Prostate gland (tissue), 2 donors: Measurements from ENCODE around the gene RNH1. TPM values are rescaled to one million over a fixed set of nuclear protein-coding genes. Genes with fewer than 3 reads are reported as not detected.

Experiments
- DNase-seq: peaks from one replicate; pipeline ENCODE4 v3.0.0-alpha.2; 2019; ENCODE audit warnings: low spot score
- H3K27ac ChIP-seq, 2 donors: fragments of 200-600 bp; sonication (generic); 2 replicates each; pipeline ENCODE4 v1.5.1; 2017 to 2019
- H3K27me3 ChIP-seq: fragments of 200-600 bp; sonication (generic); replicated peaks from 2 replicates; pipeline ENCODE4 v1.5.1; 2019; ENCODE audit not compliant: insufficient read depth
- H3K36me3 ChIP-seq, 2 donors: fragments of 200-600 bp; sonication (generic); 1 replicate in 1 of 2; 2 replicates in 1 of 2; pipeline versions ENCODE4 v1.5.1 to v1.8.1; 2017 to 2019
- H3K4me1 ChIP-seq: fragments of 200-600 bp; sonication (generic); replicated peaks from 2 replicates; pipeline ENCODE4 v1.5.1; 2019
- H3K4me3 ChIP-seq, 2 donors: fragments of 200-600 bp; sonication (generic); 2 replicates each; pipeline ENCODE4 v1.5.1; 2017 to 2019
- H3K9me3 ChIP-seq: fragments of 200-600 bp; sonication (generic); 2 replicates; pipeline ENCODE4 v1.5.1; 2017
- POLR2A ChIP-seq: fragments of 450-650 bp; IDR thresholded peaks from one replicate; pipeline ENCODE4 v1.6.1; 2016; ENCODE audit warnings: antibody characterized with exemption, mild to moderate bottlenecking
- POLR2AphosphoS5 ChIP-seq: sonication (generic); formaldehyde crosslinking; IDR thresholded peaks from one replicate; pipeline ENCODE4 v1.6.1; 2017; ENCODE audit warnings: antibody characterized with exemption
- WGBS: methylation state at CpG from one replicate; pipeline ENCODE4 v1.1.5; 2018; 5-methylcytosine and 5-hydroxymethylcytosine counted together
- intact Hi-C: fragments of 100-400 bp; cut with DNase I; formaldehyde crosslinking; loops from one replicate; pipeline ENCODE4 v1.14.2; 2022
- total RNA-seq, 2 donors: library from RNA; depleted of rRNA; stranded (reverse); fragments of >200 nt; gene quantifications; one replicate each; pipeline ENCODE4 v1.1.0, GENCODE V29; 2016
- TF ChIP-seq, protein P1 (sequence below), 4 experiments: fragments of 200-600 bp in 2 of 4; fragments of 450-650 bp in 2 of 4; sonication (generic) in 2 of 4; IDR thresholded peaks; 1 replicate in 3 of 4; 2 replicates in 1 of 4; pipeline ENCODE4 v1.5.1; 2016 to 2019; ENCODE audit warnings: antibody characterized with exemption in 4 of 4, mild to moderate bottlenecking in 2 of 4, moderate library complexity in 2 of 4

Gene RNH1
- total RNA-seq, 2 donors from 2014 or later = 221 to 272 TPM

DNA sequence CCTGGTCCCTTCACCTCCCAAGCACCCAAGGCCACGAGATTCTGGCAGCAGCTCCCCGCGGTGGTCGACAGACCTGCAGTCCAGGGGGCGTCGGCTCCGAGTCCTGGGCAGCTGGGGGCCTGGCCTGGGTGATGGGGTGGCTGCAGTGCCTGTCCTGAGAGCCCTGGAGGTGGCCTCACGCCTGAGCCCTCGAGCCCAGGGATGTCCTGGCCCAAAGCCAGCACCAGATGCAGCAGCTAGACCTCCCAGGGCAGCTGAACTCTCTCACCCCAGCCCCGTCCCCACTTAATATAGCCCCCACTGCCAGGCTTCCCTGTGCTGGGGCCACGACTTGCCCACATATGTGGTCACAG is 46.9 kb upstream of the RNH1 start:
- Histone ChIP-seq H3K4me3 (no peak overlapping the region), H3K4me1 (peaks cover 12% of the 10 kb centered on the region), H3K27me3 (no peaks in the 10 kb centered on the region), H3K36me3 (no peaks in the 10 kb centered on the region), H3K9me3 (no peaks in the 10 kb centered on the region), H3K27ac (no peak overlapping the region)
- no peak for TF ChIP-seq POLR2A
- no peak for TF ChIP-seq POLR2AphosphoS5
- TF ChIP-seq, protein P1, sequence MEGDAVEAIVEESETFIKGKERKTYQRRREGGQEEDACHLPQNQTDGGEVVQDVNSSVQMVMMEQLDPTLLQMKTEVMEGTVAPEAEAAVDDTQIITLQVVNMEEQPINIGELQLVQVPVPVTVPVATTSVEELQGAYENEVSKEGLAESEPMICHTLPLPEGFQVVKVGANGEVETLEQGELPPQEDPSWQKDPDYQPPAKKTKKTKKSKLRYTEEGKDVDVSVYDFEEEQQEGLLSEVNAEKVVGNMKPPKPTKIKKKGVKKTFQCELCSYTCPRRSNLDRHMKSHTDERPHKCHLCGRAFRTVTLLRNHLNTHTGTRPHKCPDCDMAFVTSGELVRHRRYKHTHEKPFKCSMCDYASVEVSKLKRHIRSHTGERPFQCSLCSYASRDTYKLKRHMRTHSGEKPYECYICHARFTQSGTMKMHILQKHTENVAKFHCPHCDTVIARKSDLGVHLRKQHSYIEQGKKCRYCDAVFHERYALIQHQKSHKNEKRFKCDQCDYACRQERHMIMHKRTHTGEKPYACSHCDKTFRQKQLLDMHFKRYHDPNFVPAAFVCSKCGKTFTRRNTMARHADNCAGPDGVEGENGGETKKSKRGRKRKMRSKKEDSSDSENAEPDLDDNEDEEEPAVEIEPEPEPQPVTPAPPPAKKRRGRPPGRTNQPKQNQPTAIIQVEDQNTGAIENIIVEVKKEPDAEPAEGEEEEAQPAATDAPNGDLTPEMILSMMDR (IDR thresholded peaks at IDR 0.05) = no peak
- no peak for DNase-seq
- intact Hi-C loops = no loop called here
- 62% methylated on average over 11 of the region's 11 CpGs for WGBS

DNA sequence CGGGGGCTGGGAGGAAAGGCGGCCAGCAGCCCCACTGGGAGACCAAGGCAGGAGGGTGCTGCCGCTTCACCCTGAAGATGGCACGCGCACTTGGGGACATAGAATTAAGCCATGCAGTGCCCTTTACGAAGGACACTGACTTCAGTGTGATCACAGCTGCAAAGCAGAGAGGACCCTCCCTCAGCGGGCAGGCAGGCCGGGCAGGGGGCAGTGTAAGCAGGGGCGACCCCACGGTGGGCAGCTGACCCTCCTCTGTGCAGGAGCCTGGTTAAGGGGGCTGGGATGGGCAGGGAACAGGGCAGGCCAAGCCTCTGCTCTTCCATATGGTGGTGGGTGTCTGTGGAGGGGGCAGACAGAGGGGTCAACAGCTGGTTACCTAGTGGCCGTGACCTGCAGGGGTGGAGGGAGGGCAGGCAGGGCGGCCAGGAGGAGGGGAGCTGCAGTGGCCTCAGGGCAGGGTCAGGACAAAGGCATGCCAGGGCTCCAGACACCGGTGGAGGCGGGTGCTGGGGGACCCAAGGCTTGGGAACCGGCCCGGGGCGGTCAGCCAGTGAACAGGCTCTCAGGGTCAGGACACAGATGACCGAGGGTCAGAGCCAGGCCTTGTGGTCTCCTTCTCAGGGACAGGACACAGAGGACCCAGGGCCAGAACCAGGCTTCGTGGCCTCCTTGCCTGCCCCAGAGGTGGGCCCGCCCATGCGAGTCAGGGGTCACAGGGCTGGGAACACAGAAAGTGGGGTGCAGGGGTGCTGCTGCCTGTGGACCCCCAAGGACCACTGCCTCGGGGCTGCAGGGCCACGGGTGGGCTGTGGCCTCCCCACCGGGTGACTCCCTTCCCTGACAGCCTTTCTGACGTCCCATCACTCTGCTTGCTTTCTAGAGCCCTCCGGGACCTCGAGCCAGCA is 46.3 kb upstream of the RNH1 start:
- Histone ChIP-seq H3K36me3 (no peaks in the 10 kb centered on the region), H3K9me3 (no peaks in the 10 kb centered on the region), H3K4me1 (peaks cover 12% of the 10 kb centered on the region), H3K27me3 (no peaks in the 10 kb centered on the region), H3K27ac (no peak overlapping the region), H3K4me3 (no peak overlapping the region)
- DNase-seq = no peak
- TF ChIP-seq, protein P1 (IDR thresholded peaks at IDR 0.05) = no peak
- TF ChIP-seq POLR2A (no peak), POLR2AphosphoS5 (no peak)
- intact Hi-C loops = no loop called here
- 87% methylated on average over 23 of the region's 27 CpGs for WGBS

DNA sequence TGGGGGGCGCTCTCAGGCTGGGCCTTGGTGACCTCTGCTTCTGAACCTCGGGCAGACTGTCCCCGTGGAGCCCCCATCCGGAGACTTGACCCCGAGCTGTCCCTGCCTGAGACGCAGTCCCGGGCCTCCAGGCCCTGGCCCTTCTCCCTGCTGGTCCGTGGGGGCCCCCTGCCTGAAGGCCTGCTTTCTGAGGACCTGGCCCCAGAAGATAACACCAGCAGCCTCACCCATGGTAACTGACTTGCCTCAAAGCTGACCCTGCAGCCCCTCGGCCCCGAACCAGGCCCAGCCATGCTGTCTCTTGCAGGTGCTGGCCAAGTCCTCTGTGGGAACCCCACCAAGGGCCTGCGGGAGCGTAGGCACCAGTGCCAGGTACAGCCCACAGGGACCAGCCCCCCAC is 44.6 kb upstream of the RNH1 start:
- H3K27me3 ChIP-seq = no peaks in the 10 kb centered on the region
- H3K4me3 ChIP-seq = no peak overlapping the region
- peaks cover 12% of the 10 kb centered on the region for H3K4me1 ChIP-seq
- TF ChIP-seq POLR2AphosphoS5 (no peak), POLR2A (no peak)
- TF ChIP-seq, protein P1 (IDR thresholded peaks at IDR 0.05) = no peak
- H3K9me3 ChIP-seq = no peaks in the 10 kb centered on the region
- DNase-seq = no peak
- H3K27ac ChIP-seq = no peak overlapping the region
- intact Hi-C loops = no loop called here
- H3K36me3 ChIP-seq = no peaks in the 10 kb centered on the region
- 82% methylated on average over 10 of the region's 12 CpGs for WGBS

DNA sequence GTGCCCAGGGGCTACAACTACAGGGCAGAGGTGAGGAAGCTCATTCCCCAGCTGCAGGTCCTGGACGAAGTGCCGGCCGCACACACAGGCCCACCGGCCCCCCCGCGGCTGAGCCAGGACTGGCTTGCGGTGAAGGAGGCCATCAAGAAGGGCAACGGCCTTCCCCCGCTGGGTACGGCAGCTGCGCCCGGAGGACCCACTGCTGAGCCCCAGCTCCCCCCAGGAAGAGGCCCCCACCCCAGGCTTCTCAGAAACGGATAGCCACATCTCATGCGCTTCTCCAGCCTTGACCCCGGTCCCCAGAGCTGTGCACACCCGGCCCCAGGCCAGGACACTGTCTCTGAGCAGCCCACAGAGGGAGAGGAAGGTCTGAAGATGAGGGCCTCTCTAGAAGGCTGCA is 44.1 kb upstream of the RNH1 start:
- TF ChIP-seq POLR2AphosphoS5 (no peak), POLR2A (no peak)
- TF ChIP-seq, protein P1 (IDR thresholded peaks at IDR 0.05) = no peak
- Histone ChIP-seq H3K4me1 (peaks cover 12% of the 10 kb centered on the region), H3K4me3 (no peak overlapping the region), H3K9me3 (no peaks in the 10 kb centered on the region), H3K27ac (no peak overlapping the region), H3K27me3 (no peaks in the 10 kb centered on the region), H3K36me3 (no peaks in the 10 kb centered on the region)
- intact Hi-C loops = no loop called here
- 85% methylated on average over 15 of the region's 16 CpGs for WGBS
- DNase-seq = no peak

DNA sequence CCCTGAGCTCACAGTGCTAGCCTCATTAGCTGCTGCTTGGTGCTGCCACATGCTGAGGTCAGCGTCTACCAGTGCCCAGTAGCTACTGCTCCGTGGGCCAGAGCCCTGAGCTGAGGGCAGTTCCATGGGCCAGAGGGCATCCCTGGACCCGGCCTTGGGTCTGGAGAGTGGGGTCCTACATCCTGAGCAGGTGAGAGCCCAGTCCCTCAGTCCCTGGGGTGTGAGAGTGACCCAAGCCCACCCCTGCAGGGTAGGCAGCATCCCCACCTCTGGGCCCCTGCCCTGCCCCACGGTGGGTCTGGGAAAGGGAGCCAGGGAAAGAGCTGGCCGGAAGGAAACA is 43.7 kb upstream of the RNH1 start:
- Histone ChIP-seq H3K27ac (no peak overlapping the region), H3K4me3 (no peak overlapping the region), H3K36me3 (no peaks in the 10 kb centered on the region), H3K9me3 (no peaks in the 10 kb centered on the region), H3K4me1 (peaks cover 12% of the 10 kb centered on the region), H3K27me3 (no peaks in the 10 kb centered on the region)
- DNase-seq = no peak
- intact Hi-C loops = no loop called here
- WGBS = 84% methylated on average over 5 of the region's 5 CpGs
- TF ChIP-seq, protein P1 (IDR thresholded peaks at IDR 0.05) = no peak
- TF ChIP-seq POLR2A = no peak
- no peak for TF ChIP-seq POLR2AphosphoS5
